Testis (tissue), 3 donors: ENCODE measurements around the gene ALOX15. TPM values are rescaled to one million over a fixed set of nuclear protein-coding genes. Genes with fewer than 3 reads are reported as not detected.
"Not testable (repeated sequence)": the region's sequence is repeated elsewhere in the genome, so short reads cannot be mapped to it uniquely, and the experiment has no call there.

Source experiments
- DNase-seq: peaks from one replicate; pipeline ENCODE4 v3.0.0-alpha.2; 2019
- H3K27ac ChIP-seq, 2 donors: fragments of 200-600 bp; sonication (generic); one replicate each; pipeline ENCODE4 v1.5.1; 2019
- H3K27me3 ChIP-seq: fragments of 200-600 bp; sonication (generic); one replicate; pipeline ENCODE4 v1.5.1; 2019
- H3K36me3 ChIP-seq: fragments of 200-600 bp; sonication (generic); one replicate; pipeline ENCODE4 v1.5.1; 2017; ENCODE audit warnings: low read depth; ENCODE audit errors: missing control alignments
- H3K4me1 ChIP-seq: fragments of 200-600 bp; sonication (generic); one replicate; pipeline ENCODE4 v1.5.1; 2019
- H3K4me3 ChIP-seq, 2 donors: fragments of 200-600 bp; sonication (generic); one replicate each; pipeline ENCODE4 v1.5.1; 2017 to 2019
- H3K9me3 ChIP-seq: fragments of 200-600 bp; sonication (generic); one replicate; pipeline ENCODE4 v1.5.1; 2017
- POLR2A ChIP-seq: fragments of 450-650 bp; IDR thresholded peaks from one replicate; pipeline ENCODE4 v1.6.1; 2017; ENCODE audit warnings: antibody characterized with exemption, mild to moderate bottlenecking, moderate library complexity
- WGBS, 2 donors: methylation state at CpG; one replicate each; pipeline ENCODE4 v1.1.5; 2018; 5-methylcytosine and 5-hydroxymethylcytosine counted together
- intact Hi-C: fragments of 100-400 bp; cut with DNase I; formaldehyde crosslinking; loops from one replicate; pipeline ENCODE4 v1.15.1; 2023; ENCODE audit warnings: low total_unique reads
- polyA plus RNA-seq: library from polyadenylated mRNA; stranded (reverse); fragments of 350-450 nt; fragmentation: Illumina TruSeq; extraction: RNeasy Lipid Tissue Mini Kit (QIAGEN cat#74804); gene quantifications from one replicate; pipeline ENCODE4 v1.2.3, GENCODE V29; 2014; ENCODE audit warnings: low read depth, low replicate concordance; ENCODE audit not compliant: insufficient read depth
- total RNA-seq, 2 donors: library from RNA; depleted of rRNA; stranded (reverse); fragments of >200 nt; gene quantifications; one replicate each; pipeline ENCODE4 v1.2.3, GENCODE V29; 2016
- TF ChIP-seq, protein P1 (sequence below), 3 experiments: fragments of 450-650 bp in 2 of 3; fragments of 200-600 bp in 1 of 3; sonication (generic) in 1 of 3; IDR thresholded peaks; one replicate each; pipeline ENCODE4 v1.5.1; 2016 to 2019; ENCODE audit warnings: antibody characterized with exemption in 3 of 3, mild to moderate bottlenecking in 2 of 3, moderate library complexity in 1 of 3

Gene ALOX15
- total and polyA plus RNA-seq, 3 donors from 2014 or later: 1.3 to 5.2 (median 2.4) TPM

DNA sequence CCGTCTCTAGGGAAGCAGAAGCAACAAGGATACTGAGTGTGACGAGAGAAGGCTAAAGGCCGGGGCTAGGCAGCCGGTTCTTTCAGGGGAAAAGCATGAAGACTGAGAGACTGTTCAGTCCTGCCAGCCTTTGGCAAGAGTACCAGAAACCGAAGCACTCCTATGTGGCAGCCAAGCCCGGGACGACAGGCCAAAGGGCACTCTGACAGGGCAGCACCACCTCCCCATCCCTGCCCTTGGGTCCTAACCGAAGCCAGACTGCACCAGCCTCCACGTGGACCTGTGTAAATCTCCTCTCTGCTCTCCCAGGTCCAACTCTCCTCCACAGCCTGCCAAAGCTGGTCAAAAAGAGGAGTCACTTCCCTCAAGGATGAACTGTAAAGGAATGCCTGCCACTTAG, 23.5 kb upstream of the ALOX15 start:
- 68 to 86% methylated on average over 4 to 9 of the region's 9 CpGs for whole genome bisulfite sequencing, 2 donors
- intact Hi-C loops: no loop called here

DNA sequence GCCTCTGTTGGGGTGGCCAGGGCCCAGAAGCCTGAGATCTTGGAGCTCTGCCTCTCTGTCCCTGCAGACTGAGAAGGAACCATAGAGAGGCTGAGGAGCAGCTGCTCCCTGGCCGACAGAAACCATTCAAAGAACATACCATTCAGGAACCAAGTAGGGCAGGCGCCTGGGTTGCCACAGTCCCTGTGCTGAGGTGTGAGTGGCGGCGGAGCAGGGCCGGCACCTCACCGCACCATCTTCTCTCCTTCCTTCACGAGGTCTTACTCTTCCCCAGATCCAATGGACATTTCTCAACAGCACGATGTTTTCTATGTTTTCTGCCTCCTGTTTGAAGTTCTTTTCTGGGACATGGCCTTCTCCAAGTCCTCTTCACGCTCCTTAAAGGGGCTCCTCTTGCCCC, 22.8 kb upstream of the ALOX15 start:
- no peaks in the 10 kb centered on the region for H3K9me3 ChIP-seq
- no peak overlapping the region for H3K27ac ChIP-seq
- intact Hi-C loops: no loop called here
- 85 to 87% methylated on average over 9 of the region's 9 CpGs for WGBS, 2 donors
- no peak overlapping the region for H3K4me3 ChIP-seq
- DNase-seq: no peak
- no peaks in the 10 kb centered on the region for H3K27me3 ChIP-seq
- no peak for TF ChIP-seq POLR2A
- TF ChIP-seq, protein P1, sequence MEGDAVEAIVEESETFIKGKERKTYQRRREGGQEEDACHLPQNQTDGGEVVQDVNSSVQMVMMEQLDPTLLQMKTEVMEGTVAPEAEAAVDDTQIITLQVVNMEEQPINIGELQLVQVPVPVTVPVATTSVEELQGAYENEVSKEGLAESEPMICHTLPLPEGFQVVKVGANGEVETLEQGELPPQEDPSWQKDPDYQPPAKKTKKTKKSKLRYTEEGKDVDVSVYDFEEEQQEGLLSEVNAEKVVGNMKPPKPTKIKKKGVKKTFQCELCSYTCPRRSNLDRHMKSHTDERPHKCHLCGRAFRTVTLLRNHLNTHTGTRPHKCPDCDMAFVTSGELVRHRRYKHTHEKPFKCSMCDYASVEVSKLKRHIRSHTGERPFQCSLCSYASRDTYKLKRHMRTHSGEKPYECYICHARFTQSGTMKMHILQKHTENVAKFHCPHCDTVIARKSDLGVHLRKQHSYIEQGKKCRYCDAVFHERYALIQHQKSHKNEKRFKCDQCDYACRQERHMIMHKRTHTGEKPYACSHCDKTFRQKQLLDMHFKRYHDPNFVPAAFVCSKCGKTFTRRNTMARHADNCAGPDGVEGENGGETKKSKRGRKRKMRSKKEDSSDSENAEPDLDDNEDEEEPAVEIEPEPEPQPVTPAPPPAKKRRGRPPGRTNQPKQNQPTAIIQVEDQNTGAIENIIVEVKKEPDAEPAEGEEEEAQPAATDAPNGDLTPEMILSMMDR (IDR thresholded peaks at IDR 0.05): no peak
- no peaks in the 10 kb centered on the region for H3K4me1 ChIP-seq
- no peaks in the 10 kb centered on the region for H3K36me3 ChIP-seq

More for the DNA sequence above, 23.5 kb upstream of the ALOX15 start:
- Histone ChIP-seq H3K36me3 (no peaks in the 10 kb centered on the region), H3K4me3 (no peak overlapping the region), H3K4me1 (no peaks in the 10 kb centered on the region), H3K27ac (no peak overlapping the region), H3K9me3 (no peaks in the 10 kb centered on the region), H3K27me3 (no peaks in the 10 kb centered on the region)
- DNase-seq: no peak
- no peak for TF ChIP-seq POLR2A
- TF ChIP-seq, protein P1 (IDR thresholded peaks at IDR 0.05): no peak

- intact Hi-C loops: no loop called here
- H3K36me3 ChIP-seq: no peaks in the 10 kb centered on the region
- 72 to 84% methylated on average over 8 of the region's 8 CpGs for WGBS, 2 donors
- no peaks in the 10 kb centered on the region for H3K27me3 ChIP-seq
- no peaks in the 10 kb centered on the region for H3K9me3 ChIP-seq
- no peak for TF ChIP-seq POLR2A
- TF ChIP-seq, protein P1 (IDR thresholded peaks at IDR 0.05): no peak
- DNase-seq: no peak
- no peak overlapping the region for H3K27ac ChIP-seq
- no peaks in the 10 kb centered on the region for H3K4me1 ChIP-seq
- no peak overlapping the region for H3K4me3 ChIP-seq
These were observed 22.2 kb upstream of the ALOX15 start for GRCh38 chr17:4663711-4664110.

- H3K4me1 ChIP-seq: no peaks in the 10 kb centered on the region
- 60 to 77% methylated on average over 6 of the region's 6 CpGs for WGBS, 2 donors
- intact Hi-C loops: no loop called here
- no peak overlapping the region for H3K27ac ChIP-seq
- TF ChIP-seq, protein P1 (IDR thresholded peaks at IDR 0.05): no peak
- no peak for TF ChIP-seq POLR2A
- H3K36me3 ChIP-seq: no peaks in the 10 kb centered on the region
- H3K4me3 ChIP-seq: no peak overlapping the region
- H3K9me3 ChIP-seq: no peaks in the 10 kb centered on the region
- H3K27me3 ChIP-seq: no peaks in the 10 kb centered on the region
- DNase-seq: no peak
These were observed 17.2 kb upstream of the ALOX15 start for GRCh38 chr17:4658478-4659305.

DNA sequence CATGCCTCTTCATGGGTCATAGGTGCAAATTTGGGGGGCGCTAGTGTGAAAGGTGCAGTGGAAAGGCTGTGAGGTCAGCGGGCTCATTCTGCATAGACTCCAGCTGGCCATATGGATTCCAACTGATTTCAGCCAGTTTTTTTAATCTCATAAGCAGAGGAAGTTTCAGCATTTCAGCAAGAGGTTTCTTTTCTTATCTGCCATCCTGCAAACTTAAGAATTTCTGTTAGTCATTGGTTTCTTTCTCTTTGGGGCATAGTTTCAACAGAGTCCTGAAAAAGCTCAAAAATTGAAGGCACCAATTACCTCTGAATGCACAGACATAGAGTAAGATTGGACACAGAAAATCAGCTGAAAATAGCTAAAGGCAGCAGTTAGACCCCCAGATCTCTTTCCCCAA, 16.2 kb upstream of the ALOX15 start:
- DNase-seq: no peak
- TF ChIP-seq, protein P1 (IDR thresholded peaks at IDR 0.05): no peak
- no peak for TF ChIP-seq POLR2A
- intact Hi-C loops: no loop called here

GRCh38 chr17:4655933-4656332, 14.5 kb upstream of the ALOX15 start:
- intact Hi-C loops, H3K27me3 ChIP-seq, H3K27ac ChIP-seq, H3K36me3 ChIP-seq, H3K9me3 ChIP-seq, H3K4me1 ChIP-seq: not testable (repeated sequence)
- peak overlapping the region in 1 of 2 donors; percentile 30 for H3K4me3 ChIP-seq
- 61 to 76% methylated on average over 7 of the region's 7 CpGs for WGBS, 2 donors
- peak; percentile 76 for DNase-seq

More for the DNA sequence above, 16.2 kb upstream of the ALOX15 start:
- H3K4me1 ChIP-seq: no peaks in the 10 kb centered on the region
- H3K27ac ChIP-seq: no peak overlapping the region
- H3K36me3 ChIP-seq: no peaks in the 10 kb centered on the region
- 67 to 70% methylated on average over 2 of the region's 2 CpGs for WGBS, 2 donors
- no peaks in the 10 kb centered on the region for H3K27me3 ChIP-seq
- H3K9me3 ChIP-seq: no peaks in the 10 kb centered on the region
- no peak overlapping the region for H3K4me3 ChIP-seq
